ENCODE data around the gene GMFB. TPM values are rescaled to one million over a fixed set of nuclear protein-coding genes. Genes with fewer than 3 reads are reported as not detected.

Gene GMFB
- total RNA-seq, 4 donors from 2014 or later: 39.5 to 169 (median 45.7) TPM

DNA sequence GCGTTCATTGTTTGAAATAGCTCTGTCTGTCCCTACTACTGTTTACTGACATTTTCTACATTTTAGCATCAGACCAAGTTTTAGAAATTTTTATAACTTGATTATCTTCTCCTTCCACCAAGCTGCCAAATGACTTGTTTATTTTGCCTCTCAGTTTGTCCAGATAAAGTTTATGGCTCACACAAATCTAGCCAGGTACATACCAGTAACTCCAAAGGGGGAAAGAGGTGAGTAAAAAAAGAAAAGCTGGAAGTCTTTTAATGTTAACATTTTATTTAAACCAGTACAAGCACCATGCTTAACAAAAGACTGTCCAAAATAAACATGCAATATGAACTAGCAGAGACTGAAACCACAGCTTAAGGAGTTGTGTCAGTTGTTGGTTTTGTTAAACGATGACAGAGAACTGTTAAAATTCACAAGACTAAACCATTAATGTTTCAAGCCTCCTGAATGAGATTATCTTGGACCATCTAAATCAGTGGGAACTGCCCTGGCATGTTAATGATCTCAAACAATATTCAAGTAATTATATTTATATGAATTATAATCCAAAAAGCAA, 14.5 kb downstream of the GMFB start:
- H3K27ac ChIP-seq: peak overlapping the region; percentile 44 to 55
- no peak overlapping the region for H3K4me3 ChIP-seq
- DNase-seq: no peak
- H3K27me3 ChIP-seq: no peaks in the 10 kb centered on the region
- no peaks in the 10 kb centered on the region for H3K36me3 ChIP-seq
- TF ChIP-seq, protein P1, sequence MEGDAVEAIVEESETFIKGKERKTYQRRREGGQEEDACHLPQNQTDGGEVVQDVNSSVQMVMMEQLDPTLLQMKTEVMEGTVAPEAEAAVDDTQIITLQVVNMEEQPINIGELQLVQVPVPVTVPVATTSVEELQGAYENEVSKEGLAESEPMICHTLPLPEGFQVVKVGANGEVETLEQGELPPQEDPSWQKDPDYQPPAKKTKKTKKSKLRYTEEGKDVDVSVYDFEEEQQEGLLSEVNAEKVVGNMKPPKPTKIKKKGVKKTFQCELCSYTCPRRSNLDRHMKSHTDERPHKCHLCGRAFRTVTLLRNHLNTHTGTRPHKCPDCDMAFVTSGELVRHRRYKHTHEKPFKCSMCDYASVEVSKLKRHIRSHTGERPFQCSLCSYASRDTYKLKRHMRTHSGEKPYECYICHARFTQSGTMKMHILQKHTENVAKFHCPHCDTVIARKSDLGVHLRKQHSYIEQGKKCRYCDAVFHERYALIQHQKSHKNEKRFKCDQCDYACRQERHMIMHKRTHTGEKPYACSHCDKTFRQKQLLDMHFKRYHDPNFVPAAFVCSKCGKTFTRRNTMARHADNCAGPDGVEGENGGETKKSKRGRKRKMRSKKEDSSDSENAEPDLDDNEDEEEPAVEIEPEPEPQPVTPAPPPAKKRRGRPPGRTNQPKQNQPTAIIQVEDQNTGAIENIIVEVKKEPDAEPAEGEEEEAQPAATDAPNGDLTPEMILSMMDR (IDR thresholded peaks at IDR 0.05): no peak
- no peaks in the 10 kb centered on the region for H3K4me1 ChIP-seq
- intact Hi-C loops (cut with DNase I; ENCODE audit: low total_unique reads): no loop called here
- no peaks in the 10 kb centered on the region for H3K9me3 ChIP-seq

DNA sequence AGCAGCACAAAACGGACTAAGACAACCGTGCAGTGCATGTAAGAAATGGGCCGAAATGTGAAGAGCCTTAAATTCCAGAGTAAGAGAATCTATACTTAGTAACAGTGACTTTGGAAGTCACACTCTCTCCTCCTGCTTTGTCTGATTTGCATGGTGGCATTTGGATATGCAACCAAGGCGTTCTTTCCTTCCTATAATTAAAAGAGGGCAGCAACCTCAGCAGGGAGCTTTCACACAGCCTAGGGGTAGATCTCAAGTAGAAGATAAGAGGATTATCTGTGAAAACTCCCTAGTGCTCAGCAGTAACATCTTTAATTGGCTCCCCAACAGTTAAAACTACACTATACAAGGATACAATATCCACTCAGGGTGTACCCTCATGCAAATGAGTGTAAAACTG, 16.5 kb downstream of the GMFB start:
- DNase-seq: no peak
- no peaks in the 10 kb centered on the region for H3K4me1 ChIP-seq
- TF ChIP-seq, protein P1 (IDR thresholded peaks at IDR 0.05): no peak
- TF ChIP-seq POLR2A (IDR thresholded peaks at IDR 0.05): no peak
- H3K9me3 ChIP-seq: no peaks in the 10 kb centered on the region
- H3K36me3 ChIP-seq: no peaks in the 10 kb centered on the region
- peak overlapping the region; percentile 44 to 55 for H3K27ac ChIP-seq
- H3K4me3 ChIP-seq: no peak overlapping the region
- intact Hi-C loops (cut with DNase I; ENCODE audit: low total_unique reads): no loop called here
- no peaks in the 10 kb centered on the region for H3K27me3 ChIP-seq

DNA sequence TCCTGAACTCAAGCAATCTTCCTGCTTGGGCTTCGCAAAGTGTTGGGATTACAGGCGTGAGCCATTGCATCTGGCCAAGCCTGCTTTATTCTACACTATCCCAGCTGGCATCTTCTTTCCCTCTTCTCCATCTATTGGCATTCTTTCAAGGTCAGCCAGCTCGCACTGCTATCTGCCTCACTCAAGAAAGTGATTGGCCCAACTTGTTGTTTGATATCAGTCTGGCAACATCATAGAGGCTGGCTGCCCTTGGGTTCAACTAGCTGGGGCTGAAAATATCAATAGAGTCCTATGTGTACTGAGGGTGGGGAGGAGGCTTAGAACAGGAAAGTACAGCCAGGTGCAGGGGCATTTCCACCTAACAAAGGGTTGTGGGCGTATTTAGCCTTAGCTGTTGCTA, 17.1 kb downstream of the GMFB start:
- intact Hi-C loops (cut with DNase I; ENCODE audit: low total_unique reads): no loop called here
- Histone ChIP-seq H3K27me3 (no peaks in the 10 kb centered on the region), H3K4me1 (no peaks in the 10 kb centered on the region), H3K36me3 (no peaks in the 10 kb centered on the region), H3K4me3 (no peak overlapping the region), H3K9me3 (no peaks in the 10 kb centered on the region), H3K27ac (peak overlapping the region; percentile 44 to 55)
- no peak for DNase-seq
- TF ChIP-seq, protein P1 (IDR thresholded peaks at IDR 0.05): no peak
- no peak for TF ChIP-seq POLR2A (IDR thresholded peaks at IDR 0.05)

DNA sequence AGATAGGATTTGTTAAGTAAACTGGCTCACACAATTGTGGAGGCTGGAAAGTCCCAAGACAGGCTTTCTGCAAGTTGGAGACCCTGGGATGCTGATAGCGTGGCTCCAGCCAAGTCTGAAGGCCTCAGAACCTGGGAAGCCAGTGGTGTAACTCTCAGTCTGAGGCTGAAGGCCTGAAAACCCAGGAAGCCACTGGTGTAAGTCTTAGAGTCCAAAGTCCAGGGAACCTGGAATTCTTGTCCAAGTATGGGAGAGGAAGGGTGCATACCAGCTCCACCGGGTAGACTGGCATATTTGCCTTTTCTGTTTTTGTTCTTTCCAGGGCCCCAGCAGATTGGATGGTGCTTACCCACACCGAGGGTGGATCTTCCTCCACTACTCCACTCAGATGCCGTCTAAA, 18.1 kb downstream of the GMFB start:
- no peaks in the 10 kb centered on the region for H3K36me3 ChIP-seq
- no peaks in the 10 kb centered on the region for H3K27me3 ChIP-seq
- intact Hi-C loops (cut with DNase I; ENCODE audit: low total_unique reads): no loop called here
- TF ChIP-seq, protein P1 (IDR thresholded peaks at IDR 0.05): no peak
- TF ChIP-seq POLR2A (IDR thresholded peaks at IDR 0.05): no peak
- DNase-seq: no peak
- H3K4me3 ChIP-seq: no peak overlapping the region
- peak overlapping the region in 1 of 2 donors; percentile 33 for H3K27ac ChIP-seq
- no peaks in the 10 kb centered on the region for H3K9me3 ChIP-seq
- no peaks in the 10 kb centered on the region for H3K4me1 ChIP-seq

DNA sequence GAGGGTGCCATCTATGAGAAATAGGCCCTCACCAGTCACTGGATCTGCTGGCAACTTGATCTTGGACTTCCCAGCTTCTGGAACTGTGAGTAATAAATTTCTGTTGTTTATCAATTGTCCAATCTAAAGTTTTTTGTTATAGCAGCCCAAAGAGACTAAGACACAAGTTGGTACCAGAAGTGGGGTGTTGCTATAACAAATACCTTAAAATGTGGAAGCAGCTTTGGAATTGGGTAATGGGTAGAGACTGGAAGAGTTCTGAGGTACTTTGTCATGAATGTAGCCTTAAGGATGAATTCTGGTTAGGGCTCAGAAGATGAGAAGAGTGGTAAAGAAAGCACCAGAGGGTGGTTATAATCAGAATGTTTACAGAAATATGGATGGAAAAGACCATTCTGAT, 21.5 kb downstream of the GMFB start:
- no peak overlapping the region for H3K4me3 ChIP-seq
- no peaks in the 10 kb centered on the region for H3K9me3 ChIP-seq
- H3K36me3 ChIP-seq: no peaks in the 10 kb centered on the region
- TF ChIP-seq POLR2A (IDR thresholded peaks at IDR 0.05): no peak
- TF ChIP-seq, protein P1 (IDR thresholded peaks at IDR 0.05): no peak
- H3K4me1 ChIP-seq: no peaks in the 10 kb centered on the region
- no peaks in the 10 kb centered on the region for H3K27me3 ChIP-seq
- no peak for DNase-seq
- intact Hi-C loops (cut with DNase I; ENCODE audit: low total_unique reads): no loop called here
- H3K27ac ChIP-seq: no peak overlapping the region
